D721Med (cell line): ENCODE measurements around the gene FUBP1.
"Not testable (repeated sequence)": the region's sequence is repeated elsewhere in the genome, so short reads cannot be mapped to it uniquely, and the experiment has no call there.

Experiments used
- DNase-seq: peaks from one replicate; pipeline ENCODE4 v3.0.0; 2011; ENCODE audit warnings: low spot score; ENCODE audit not compliant: insufficient read length
- FAIRE-seq: peaks from 2 replicates; lab custom pipeline; 2011; peaks lifted over from hg19 to GRCh38; lab: Jason Lieb, UNC
- TF ChIP-seq, protein P1 (sequence below): IDR thresholded peaks from 2 replicates; pipeline ENCODE4 v1.5.1; 2012; ENCODE audit warnings: mild to moderate bottlenecking, control low read depth; ENCODE audit not compliant: insufficient read depth; ENCODE audit errors: missing control alignments

The FUBP1 gene

DNA sequence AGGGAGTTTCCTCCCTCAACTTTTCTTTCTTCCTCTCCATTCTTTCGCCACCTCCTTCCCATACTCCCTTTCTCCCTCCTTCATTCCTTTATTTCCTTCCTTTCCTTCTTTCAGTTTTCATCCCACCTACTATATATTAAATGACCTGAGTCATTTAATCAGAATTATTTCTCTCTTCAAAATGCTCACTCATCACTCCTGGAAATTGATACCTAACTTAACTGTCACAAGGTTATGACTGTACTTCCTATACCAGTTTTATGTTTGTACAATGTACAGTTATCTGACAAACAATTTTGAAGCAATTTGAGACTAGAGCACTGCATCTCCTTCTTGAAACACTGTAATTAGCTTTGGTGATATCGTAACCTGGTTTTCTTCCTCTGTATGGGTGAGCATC is 49.1 kb downstream of the FUBP1 start:
- FAIRE-seq (no peak), DNase-seq (no peak)
- TF ChIP-seq, protein P1, sequence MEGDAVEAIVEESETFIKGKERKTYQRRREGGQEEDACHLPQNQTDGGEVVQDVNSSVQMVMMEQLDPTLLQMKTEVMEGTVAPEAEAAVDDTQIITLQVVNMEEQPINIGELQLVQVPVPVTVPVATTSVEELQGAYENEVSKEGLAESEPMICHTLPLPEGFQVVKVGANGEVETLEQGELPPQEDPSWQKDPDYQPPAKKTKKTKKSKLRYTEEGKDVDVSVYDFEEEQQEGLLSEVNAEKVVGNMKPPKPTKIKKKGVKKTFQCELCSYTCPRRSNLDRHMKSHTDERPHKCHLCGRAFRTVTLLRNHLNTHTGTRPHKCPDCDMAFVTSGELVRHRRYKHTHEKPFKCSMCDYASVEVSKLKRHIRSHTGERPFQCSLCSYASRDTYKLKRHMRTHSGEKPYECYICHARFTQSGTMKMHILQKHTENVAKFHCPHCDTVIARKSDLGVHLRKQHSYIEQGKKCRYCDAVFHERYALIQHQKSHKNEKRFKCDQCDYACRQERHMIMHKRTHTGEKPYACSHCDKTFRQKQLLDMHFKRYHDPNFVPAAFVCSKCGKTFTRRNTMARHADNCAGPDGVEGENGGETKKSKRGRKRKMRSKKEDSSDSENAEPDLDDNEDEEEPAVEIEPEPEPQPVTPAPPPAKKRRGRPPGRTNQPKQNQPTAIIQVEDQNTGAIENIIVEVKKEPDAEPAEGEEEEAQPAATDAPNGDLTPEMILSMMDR: no peak

DNA sequence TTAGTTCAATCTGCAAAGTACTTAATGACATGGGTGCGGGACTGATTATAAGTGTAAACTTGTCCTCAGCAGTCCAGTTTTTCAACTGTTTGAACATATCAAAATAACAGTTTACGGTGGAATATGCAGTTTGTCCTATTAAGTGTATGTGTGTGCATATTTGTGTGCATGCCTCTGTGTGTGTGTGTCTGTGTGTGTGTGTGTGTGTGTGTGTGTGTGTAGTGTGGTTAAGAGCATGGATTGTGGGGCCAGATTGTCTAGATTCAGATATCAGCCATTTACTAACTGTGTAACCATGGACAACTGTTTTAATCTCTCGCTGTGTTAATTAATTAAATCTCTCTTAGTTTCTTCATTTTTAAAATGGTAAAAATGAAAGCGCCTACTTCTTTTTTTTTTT is 51.5 kb downstream of the FUBP1 start:
- TF ChIP-seq, protein P1: no peak
- DNase-seq: no peak
- no peak for FAIRE-seq

DNA sequence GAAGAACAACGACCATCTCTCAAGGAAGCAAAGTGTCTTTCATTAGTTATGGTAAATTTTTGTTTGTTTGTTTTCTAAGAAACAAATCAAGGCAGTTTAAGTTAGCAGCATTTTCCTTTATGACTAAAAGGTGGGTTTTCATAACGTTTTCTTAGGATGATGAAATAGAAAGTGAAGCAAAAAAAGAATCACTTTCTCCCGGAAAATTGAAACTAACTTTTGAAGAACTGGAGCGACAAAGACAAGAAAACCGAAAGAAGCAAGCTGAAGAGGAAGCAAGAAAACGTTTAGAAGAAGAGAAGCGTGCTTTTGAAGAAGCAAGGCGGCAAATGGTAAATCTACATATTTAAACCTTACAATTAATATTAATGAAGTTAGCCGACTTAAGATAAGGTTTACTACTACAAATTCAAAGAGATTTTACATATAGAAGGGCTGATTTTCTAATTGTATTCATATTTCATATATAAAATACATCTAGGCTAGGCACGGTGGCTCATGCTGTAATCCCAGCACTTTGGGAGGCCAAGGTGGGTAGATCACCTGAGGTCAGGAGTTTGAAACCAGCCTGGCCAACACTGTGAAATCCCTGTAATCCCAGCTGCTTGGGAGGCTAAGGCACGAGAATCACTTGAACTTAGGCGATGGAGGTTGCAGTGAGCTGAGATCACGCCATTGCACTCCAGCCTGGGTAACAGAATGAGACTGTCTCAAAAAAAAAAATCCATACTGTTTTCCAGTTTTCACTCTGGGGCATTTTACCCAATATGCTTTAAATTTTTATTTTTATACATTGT is 52.1 kb downstream of the FUBP1 start:
- no peak for FAIRE-seq
- no peak for DNase-seq
- TF ChIP-seq, protein P1: no peak

DNA sequence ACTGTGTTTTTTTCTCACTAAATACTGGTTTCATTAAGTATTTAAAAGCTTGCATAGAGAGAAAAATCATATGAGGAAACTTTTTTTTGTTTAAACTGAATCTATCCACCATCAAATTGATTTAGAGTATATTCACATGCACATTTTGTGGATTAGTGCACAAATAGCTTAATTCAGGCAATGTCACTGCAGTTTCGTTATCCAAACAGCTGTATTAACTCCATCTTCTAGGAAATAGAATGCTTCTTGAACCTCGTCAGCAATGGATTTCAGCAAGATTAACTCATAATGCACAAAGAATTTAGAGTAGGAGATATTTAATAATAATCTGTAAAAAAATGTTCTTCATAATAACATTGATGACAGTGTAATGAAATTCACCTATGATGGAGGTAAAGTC is 52.9 kb downstream of the FUBP1 start:
- DNase-seq (no peak), FAIRE-seq (no peak)
- TF ChIP-seq, protein P1: no peak

DNA sequence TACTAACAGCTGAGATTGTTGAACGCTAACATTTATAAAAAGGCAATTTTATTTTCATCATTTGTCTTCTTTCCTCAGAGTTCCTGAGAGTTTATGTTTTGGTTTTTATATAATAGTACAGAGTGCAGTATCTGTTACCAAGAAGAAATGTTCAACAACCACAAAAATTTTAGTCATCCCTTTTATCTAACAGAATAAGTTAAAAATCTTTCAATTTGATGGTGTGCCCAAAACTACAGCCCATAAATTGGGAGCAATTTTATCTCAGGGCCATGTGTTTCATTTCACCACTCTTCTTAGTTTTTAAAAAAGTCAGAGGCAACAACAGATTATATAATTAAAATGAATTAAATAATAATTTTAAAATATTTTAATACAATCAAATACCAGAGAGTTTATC is 53.4 kb downstream of the FUBP1 start:
- DNase-seq (no peak), FAIRE-seq (no peak)
- TF ChIP-seq, protein P1: no peak

DNA sequence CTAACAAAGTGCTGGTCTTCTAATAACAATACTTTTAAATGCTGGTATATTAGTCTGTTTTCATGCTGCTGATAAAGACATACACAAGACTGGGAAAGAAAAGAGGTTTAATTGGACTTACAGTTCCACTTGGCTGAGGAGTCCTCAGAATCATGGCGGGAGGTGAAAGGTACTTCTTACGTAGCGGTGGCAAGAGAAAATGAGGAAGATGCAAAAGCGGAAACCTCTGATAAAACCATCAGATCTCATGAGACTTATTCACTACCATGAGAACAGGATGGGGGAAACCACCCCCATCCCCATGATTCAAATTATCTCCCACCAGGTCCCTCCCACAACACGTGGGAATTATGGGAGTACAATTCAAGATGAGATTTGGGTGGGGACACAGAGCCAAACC is 60.0 kb downstream of the FUBP1 start:
- DNase-seq, FAIRE-seq: not testable (repeated sequence)

DNA sequence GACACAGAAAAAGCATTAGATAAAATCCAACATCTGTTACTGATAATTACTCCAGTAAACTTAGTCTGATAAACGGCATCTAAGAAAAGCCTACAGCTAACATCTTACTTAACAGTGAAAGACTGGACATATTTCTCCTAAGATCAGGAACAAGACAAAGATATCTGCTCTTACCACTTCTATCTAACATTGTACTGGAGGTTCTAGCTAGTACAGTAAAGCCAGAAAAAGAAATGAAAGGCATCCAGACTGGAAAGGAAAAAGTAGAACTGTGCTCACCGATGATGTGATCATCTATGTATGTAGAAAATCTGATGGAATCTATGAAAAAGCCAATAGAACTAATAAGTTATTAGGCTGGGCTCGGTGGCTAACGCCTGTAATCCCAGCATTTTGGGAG is 68.8 kb downstream of the FUBP1 start:
- FAIRE-seq (no peak), DNase-seq (no peak)
- TF ChIP-seq, protein P1: no peak

DNA sequence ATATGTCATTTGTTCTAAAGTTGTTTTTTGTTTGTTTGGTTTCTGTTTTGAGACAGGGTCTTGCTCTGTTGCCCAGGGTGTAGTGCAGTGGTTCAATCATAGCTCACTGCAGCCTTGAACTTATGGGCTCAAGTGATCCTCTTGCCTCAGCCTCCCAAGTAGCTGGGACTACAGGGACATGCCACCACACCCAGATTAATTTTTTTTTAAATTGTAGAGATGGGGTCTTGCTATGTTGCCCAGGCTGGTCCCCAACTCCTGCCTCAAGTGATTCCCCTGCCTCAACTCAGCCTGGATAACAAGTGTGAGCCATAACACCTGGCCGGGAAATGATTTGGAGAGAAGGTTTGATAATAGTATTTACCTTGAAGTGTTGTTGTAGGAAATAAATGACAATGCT is 72.2 kb downstream of the FUBP1 start:
- no peak for FAIRE-seq
- TF ChIP-seq, protein P1: no peak
- no peak for DNase-seq
